Activated T-cell treated with anti-CD3 and anti-CD28 coated beads, Interleukin-2, amount 50 U/mL, for 1 hour (primary cell): ENCODE measurements around the gene EXOC3L2.
"Not testable (repeated sequence)": the region's sequence is repeated elsewhere in the genome, so short reads cannot be mapped to it uniquely, and the experiment has no call there.

Source experiments
- DNase-seq: peaks from one replicate; pipeline ENCODE4 v3.0.0-alpha.2; 2020

The EXOC3L2 gene

DNA sequence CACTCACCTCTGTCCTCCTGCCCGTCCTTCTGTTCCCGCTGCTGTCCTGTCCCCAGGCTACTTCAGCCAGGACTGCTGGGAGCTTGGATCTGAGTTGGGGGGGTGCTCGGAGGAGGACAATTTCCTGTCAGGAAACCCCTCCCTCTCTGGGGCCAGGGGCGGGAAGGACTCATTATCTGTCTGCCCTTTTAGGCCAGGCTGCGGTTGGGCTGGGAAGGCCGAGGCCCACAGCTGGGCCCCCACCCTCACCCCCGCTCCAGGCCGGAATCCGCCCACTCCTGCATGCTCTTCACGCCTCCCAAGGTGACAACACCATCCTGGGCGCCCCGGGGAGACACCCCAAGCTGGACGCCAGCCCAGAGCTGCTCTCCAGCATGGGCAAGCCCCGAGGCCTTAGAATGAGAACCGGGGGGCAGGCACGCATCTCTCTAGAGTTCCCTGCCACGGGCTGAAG, at the start of gene EXOC3L2:
EXOC3L2 (minus strand) TSS at position 74 of the 454 bp plus-strand sequence. CDS start 6,362 bp downstream, outside the sequence.
- no peak for DNase-seq

DNA sequence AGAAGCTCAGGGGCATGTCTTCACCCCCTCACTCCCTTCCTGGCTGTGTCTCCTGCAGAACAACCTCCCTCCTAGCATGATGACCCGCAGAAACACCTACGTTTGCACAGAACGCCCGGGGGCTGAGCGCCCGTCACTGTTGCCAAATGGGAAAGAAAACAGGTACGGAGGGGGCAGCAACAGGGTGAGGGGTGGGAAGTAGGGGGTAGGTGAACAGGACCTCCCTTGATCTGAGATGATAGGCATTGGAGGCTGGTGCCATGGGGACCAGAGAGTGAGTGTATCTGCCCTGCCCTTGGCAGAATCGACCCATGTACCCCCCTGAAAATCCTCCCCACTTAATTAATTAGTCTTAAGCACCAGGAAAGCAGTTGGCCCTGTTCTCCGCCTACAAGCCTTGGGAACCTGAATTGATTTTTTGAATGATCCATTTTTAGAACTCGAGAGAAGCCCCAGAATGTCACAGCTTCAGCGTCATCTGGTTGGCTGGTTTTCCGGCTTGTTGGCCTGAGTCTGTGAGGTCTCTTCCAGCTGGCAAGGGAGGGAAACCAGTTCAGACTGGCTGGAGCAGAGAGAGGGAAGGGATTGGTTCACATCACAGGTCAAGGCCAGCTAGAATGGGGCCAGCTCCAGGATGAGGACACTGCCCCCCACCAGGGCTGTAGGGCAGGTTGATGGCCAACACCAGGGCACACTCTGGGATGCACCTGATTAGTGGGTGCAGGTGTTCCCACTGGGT, 49.3 kb upstream of the EXOC3L2 start:
- no peak for DNase-seq

DNA sequence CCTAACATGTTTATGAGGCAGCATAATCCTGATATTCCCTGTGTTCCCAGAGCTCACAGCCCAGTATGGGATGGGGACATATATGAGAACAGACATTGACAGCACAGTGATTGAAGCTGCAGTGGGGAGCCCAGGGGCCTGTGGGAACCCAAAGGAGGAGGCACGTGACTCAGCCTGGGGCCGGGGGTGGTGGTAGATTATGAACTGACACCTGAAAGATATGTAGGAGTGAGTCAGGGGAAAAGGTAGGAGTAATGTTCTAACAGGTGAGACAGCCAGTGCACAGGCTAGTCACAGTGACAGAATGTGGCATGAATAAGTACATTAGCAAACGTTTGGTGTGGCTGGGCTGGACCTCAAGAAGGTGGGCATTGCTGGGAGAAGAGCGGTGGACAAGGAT, 48.5 kb upstream of the EXOC3L2 start:
- no peak for DNase-seq

DNA sequence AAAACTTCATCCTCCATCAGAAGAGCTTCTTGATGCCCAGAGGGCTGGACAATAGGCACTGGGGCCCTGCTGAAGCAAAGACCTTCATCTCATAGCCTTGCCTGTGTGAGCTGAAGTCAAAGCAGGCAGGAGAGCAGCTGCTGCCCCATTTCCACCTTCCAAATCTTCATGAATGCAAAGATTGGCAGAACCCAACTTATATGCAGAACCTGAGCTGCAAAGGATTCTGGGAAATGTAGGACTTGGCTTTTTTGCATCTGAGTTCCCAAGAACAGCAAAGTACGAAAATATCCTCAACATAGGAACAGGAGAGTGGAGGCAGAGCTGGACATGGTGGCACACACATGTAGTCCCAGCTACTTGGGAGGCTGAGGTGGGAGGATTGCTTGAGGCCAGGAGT, 46.6 kb upstream of the EXOC3L2 start:
- no peak for DNase-seq

DNA sequence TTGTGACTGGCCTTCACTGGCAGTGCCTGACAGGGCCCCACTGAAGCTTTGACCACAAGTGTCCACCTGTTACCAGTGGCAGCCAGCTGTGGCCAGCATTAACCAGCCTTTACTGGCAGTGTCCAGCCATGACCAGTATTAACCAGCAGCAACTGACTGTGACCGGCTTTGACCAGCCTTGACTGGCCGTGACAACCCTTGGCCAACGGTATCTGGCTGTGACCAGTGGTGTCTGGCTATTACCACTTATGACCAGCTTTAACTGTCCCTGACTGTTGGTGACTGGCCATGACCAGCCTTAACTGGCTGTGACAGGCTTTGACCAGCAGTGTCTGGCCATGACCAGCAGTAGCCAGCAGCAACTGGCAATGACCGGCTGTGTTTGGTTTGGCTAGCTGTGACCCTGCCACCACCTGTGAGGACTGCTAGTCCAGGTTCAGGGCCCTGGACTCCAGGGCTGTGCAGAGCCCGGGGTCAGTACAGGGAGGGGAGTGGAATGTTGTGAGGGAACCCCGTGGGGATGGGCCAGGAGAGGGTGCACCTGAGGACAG, 45.2 kb upstream of the EXOC3L2 start:
- no peak for DNase-seq

DNA sequence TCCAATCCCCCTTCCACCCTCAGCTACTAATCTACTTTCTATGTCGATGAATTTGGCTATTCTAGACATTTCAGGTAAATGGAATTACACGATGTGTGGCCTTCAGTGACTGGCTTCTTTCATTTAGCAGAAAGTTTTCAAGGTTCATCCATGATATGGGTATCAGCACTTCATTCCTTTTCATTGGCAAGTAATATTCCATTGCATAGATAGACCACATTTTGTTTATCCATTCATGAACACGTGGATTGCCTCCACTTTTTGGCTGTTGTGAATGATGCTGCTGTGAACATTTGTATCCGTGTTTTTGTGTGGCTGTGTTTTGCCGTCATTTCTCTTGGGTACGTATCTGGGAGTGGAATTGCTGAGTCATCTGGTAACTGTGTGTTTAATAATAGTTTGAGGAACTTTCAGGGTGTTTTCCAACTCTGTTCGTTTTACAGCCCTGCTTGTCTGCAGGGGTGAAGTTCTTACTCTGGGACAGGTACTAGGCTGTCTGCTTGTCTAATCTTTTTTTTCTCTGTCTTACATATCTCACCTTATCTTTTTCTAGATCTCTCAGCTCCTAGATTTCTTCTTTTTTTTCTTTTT, 38.3 kb upstream of the EXOC3L2 start:
- DNase-seq = no peak

DNA sequence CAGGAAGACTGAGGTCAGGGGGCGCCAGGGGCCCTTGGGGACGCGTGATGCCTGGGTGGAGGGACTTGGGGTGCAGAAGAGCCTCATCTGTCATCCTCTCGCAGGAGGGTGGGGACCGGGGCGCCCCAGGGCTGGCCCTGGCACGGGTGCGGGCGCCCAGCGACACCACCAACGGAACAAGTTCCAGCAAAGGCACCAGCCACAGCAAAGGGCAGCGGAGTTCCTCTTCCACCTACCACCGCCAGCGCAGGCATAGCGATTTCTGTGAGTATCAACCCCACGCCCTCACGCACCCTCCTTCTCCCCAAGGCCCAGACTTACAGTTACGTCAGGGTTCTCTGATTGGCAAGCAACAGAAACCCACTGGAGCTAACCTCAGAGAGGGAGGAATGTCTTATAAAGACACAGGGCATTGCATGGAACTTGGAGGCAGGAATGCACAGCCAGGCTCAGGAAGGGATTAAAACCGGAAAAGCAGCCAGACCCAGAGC, 35.3 kb upstream of the EXOC3L2 start:
- DNase-seq = no peak

DNA sequence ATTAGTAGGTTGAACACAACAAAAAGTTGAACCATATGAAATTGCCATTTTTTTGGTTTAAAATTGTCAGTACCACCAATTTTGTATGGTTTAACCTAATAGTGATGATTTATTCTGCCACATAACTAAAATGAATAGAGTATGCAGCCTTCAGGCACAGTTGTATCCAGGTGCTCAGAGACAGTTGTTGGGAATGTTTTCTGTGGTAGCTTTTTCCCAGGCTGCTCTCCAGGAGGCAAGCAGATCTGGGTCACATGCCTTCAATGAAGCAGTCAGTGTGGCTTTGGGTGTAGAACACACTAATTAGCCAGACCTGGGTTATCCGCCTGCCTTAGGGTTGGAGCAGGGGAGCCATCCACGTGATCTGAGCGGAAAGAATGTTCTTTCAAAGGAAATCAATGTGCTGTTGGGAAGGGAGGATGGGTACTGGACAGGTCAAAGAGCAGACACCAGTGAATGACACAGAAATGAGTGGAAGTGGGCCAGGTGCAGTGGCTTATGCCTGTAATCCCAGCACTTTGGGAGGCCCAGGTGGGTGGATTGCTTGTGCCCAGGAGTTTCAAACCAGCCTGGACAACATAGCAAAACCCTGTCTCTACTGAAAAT, 34.5 kb upstream of the EXOC3L2 start:
- no peak for DNase-seq

DNA sequence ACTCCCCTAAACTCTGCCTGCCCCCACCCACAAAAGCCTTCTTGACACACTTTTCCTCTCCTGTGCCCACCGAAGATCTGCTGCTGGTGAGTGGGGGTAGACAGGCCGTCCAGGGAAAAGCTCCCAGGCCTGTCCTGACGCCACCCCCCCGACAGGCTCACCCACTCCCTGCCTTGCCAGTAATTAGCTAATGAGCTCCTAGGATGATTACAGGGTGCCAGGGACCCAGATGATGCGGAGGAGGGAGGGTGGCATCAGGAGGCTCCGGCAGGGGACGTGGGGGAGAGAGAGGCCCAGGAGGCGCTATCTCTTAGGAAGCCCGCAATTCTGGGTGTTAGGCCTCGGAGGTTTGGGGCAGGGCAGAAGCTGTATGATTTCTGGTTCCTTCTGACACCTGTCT, 32.9 kb upstream of the EXOC3L2 start:
- no peak for DNase-seq

DNA sequence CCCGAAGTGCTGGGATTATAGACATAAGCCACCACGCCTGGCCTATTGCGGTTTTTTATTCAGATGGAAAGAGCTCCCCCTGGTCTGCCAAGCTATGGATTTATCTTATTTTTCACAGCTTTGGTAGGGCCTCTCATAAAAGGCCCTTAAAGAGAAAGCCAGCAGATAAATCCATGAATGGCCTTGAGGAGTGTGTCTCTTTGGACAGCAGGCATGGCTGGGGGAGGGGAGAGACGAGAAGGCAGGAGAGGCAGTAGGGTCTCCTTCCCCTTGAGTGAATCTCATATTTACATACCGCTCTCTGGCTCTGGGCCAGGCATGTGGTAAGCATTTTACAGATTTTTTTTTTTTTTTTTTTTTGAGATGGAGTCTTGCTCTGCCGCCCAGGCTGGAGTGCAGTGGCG, 31.1 kb upstream of the EXOC3L2 start:
- no peak for DNase-seq

DNA sequence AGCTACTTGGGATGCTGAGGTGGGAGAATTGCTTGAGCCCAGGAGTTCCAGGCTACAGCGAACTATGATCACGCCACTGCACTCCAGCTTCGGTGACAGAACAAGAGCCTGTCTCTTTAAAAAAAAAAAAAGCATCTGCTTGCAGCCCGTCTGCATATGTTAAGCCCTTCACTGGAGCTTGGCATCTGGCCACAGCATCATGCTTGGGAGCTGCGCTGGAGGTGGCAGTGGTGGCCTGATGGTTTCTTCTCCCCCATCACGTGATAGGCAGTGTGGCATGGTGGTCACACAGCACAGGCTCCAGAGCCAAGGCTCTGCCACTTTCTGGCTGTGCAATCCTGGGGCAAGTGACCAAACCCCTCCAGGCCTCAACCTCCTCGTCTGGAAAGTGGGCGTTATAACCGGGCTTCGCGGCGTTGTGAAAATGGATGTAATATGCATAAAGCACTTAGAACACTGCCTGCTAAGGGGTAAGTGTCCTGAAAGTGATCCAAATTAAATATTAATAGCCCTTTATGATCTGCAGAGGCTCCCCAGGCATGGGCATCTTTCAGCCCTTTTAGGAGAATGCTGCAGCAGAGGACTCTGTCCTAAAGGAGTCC, 30.3 kb upstream of the EXOC3L2 start:
- DNase-seq = no peak

DNA sequence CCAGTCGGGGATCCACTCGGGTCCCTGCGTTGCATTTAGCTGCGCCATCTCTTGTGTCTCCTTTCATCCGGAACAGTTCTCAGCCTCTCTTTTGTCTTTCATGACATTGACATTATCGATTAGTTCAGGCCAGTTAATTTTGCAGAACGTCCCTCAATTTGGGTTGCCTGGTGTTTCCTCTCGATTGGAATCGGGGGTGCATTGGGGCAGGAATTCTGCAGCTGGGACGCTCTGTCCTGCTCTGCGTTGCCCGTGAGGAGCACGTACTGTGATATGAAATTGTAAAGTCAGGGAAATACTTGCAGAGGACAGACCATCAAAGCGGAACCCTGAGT, 28.3 kb upstream of the EXOC3L2 start:
- DNase-seq = no peak

DNA sequence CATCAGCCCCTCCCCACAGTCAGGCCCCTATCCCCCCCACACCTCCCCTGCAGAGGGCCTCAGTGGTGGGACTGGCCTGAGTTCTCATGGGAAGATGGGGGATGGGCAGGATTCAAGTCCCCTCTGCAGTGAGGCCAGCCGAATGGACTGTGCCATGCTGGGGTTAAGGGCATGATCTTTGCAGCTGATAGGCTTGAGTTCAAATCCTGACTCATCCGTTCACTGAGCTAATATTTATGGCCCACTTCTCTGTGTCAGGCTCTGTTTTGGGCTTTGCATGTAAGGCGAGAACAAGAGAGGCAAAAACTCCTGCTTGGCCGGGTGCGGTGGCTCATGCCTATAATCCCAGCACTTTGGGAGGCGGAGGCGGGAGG, 26.5 kb upstream of the EXOC3L2 start:
- no peak for DNase-seq

DNA sequence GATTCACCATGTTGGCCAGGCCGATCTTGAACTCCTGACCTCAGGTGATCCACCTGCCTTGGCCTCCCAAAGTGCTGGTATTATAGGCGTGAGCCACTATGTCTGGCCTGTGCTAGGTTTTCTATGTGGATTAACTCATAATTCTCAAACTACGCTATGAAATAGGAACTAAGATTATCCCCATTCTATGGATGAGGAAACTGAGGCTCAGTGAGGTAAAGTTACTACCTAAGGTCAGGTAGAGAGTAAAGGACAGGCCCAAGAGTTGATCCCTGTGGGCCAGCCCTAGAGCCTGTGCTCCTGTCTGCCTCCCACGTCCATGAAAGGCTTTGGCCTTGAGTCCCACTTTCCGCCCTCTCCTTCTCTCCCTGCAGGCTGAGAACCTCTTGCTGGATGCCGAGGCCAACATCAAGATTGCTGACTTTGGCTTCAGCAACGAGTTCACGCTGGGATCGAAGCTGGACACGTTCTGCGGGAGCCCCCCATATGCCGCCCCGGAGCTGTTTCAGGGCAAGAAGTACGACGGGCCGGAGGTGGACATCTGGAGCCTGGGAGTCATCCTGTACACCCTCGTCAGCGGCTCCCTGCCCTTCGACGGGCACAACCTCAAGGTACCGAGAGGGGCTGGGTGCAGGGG, 26.0 kb upstream of the EXOC3L2 start:
- DNase-seq = no peak

DNA sequence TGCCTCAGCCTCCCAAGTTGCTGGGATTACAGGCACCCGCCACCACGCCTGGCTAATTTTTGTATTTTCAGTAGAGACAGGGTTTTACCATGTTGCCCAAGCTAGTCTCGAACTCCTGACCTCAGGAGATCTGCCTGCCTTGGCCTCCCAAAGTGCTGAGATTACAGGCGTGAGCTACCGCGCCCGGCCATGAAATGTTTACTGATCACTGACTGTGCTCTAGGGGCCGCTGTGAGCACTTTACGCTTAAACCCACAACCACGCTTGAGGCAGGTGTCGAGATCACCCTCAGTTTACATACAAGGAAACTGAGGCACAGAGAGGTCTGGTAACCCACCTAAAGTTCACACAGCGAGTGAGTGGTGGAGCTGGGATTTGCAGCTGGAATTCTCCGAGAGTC, 24.7 kb upstream of the EXOC3L2 start:
- DNase-seq = not testable (repeated sequence)

DNA sequence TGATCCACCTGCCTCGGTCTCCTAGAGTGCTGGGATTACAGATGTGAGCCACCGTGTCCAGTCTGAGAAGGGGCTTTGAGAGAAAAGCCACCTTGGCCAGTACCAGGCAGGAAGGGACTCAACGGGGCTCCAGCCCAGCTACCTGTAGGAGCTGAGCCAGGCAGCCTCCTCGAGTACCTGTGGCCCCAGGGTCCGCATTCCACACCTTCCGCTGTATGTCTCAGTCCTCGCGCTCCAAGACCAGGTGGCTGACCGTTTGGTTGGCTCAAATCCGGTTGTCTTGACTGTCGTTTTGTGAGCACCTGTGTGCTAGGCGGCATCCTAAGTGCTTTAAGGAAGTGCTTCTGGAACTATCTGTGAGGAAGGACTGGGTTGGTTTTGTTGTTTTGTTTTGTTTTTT, 22.1 kb upstream of the EXOC3L2 start:
- DNase-seq = no peak

DNA sequence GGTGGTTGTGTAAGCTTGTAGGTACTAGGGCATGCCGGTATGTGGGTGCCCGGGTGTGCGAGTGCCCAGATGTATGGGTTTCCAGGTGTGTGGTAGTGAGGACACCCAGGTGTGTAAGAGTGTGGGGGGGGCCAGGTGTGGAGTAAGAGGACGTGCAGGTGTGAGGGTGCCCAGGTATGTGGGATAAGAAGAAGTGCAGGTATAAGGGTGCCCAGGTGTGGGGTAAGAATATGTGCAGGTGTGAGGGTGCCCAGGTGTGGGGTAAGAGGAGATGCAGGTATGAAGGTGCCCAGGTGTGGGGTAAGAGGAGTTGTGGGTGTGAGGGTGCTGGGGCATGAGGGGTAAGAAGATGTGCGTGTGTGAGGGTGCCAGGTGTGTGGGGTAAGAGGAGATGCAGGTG, 20.2 kb upstream of the EXOC3L2 start:
- no peak for DNase-seq

DNA sequence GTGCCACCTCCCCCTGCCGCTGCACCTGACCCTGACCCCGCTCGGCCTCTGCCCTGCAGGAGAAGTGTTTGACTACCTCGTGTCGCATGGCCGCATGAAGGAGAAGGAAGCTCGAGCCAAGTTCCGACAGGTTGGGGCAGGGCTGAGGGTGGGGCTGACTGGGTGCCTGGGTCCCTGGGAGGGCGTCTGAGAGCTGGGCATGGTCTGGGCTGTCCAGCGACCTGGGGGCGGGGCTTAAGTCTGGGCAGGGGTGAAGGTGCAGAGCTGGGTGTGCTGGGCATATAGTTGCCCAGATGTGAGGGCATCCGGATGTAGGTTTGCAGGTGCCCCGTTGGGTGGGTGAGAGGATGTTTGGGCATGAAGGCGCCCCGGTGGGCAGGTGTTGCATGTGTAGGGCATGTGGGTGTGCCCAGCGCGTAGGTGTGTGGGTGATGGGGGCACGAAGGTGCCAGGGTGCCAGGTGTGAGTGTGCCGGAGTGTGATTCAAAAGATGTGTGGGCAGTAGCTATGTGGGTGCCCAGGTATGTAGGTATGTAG, 19.6 kb upstream of the EXOC3L2 start:
- no peak for DNase-seq

DNA sequence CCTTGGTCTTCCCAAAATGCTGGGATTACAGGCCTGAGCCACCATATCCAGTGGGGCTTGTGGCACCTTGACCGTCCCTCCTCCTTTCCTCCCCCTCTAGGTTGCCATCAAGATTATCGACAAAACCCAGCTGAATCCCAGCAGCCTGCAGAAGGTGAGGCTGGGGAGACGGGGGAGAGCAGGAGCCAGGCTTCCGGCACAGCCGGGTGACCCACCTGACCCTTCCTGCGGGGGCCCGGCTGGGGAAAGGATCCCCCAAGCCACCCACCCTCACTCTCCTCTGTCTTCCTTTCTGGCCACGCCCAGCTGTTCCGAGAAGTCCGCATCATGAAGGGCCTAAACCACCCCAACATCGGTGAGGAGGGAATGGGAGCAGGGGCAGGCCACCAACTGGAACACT, 17.8 kb upstream of the EXOC3L2 start:
- no peak for DNase-seq

DNA sequence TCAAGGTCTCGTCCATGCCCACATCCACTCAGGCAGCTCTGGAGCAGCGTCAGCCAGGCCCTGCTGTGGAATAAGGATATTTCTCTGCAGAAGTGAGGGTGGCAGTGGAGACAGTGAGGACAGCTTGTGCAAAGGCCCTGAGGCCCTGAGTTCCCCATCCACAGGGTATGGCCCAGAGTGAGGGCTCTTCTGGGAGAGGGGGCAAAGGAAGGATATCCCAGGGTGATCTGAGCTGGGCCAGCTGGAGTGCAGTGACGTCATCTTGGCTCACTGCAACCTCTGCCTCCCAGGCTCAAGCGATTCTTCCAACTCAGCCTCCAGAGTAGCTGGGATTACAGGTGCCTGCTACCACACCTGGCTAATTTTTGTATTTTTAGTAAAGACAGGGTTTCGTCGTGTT, 17.4 kb upstream of the EXOC3L2 start:
- DNase-seq = no peak

DNA sequence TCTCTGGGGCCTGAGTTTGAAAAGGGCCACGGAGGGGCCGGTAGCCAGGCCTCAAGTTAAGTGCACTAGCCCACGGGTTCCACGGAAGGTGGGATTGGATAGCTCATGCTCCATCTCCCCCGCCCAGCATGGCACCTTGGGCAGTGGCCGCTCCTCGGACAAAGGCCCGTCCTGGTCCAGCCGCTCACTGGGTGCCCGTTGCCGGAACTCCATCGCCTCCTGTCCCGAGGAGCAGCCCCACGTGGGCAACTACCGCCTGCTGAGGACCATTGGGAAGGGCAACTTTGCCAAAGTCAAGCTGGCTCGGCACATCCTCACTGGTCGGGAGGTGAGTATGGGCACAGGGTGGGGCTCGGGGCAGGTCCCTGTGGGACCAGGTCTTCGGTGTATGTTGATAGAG, 13.7 kb upstream of the EXOC3L2 start:
- no peak for DNase-seq

DNA sequence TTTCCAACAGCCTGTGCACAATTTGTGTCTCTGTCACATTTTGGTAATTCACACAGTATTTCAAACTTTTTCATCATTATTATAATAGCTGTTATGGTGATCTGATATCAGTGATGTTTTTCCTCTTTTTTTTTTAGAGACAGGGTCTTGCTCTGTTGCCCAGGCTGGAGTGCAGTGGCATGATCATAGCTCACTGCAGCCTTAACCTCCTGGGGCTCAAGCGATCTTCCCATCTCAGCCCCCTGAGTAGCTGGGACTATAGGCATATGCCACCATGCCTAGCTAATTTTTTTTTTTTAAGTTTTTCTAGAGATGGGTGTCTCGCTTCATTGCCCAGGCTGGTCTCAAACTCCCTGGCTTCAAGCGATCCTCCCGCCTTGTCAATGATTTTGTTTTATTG, 11.6 kb upstream of the EXOC3L2 start:
- no peak for DNase-seq

DNA sequence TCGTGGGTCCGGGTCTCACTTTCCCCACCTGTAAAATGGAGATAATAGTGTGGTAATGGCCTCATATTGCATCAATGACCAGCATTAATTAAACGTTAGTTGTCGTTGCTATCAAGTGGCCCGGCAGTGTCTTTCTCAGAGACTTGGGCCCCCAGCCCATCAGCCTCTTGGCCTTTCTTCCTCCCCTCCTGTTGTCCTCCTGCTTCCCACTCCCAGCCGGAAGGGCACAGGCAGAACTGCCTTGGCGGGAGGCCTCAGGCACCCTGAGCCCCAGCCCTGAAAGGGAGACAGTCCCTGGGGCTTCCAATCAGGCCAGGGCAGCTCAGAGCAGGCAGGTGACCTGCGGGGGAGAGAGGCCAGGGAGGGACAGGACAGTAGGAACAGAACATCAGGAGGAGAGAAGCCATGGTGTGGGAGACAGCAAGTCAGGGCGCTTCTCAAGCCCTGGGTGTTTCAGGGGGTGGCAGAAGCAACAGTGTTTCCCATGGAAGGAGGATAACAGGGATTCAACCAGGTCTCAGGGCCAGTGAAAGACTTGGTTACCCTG, 10.5 kb upstream of the EXOC3L2 start:
- DNase-seq = no peak
